ENCODE measurements around the gene P2RX7.

P2RX7 gene

GRCh38 chr12:121130866-121131373 lies 1.8 kb upstream of the P2RX7 start:
- no peak for DNase-seq (ENCODE audit: low read depth in 1 of 2, low spot score in 1 of 2)
- no peaks in the 10 kb centered on the region for H3K27me3 ChIP-seq (ENCODE audit: insufficient read depth, poor library complexity, severe bottlenecking)
- no peak overlapping the region for H3K4me3 ChIP-seq (replicated peaks; ENCODE audit: insufficient read depth, low read length)
- TF ChIP-seq, protein P1, sequence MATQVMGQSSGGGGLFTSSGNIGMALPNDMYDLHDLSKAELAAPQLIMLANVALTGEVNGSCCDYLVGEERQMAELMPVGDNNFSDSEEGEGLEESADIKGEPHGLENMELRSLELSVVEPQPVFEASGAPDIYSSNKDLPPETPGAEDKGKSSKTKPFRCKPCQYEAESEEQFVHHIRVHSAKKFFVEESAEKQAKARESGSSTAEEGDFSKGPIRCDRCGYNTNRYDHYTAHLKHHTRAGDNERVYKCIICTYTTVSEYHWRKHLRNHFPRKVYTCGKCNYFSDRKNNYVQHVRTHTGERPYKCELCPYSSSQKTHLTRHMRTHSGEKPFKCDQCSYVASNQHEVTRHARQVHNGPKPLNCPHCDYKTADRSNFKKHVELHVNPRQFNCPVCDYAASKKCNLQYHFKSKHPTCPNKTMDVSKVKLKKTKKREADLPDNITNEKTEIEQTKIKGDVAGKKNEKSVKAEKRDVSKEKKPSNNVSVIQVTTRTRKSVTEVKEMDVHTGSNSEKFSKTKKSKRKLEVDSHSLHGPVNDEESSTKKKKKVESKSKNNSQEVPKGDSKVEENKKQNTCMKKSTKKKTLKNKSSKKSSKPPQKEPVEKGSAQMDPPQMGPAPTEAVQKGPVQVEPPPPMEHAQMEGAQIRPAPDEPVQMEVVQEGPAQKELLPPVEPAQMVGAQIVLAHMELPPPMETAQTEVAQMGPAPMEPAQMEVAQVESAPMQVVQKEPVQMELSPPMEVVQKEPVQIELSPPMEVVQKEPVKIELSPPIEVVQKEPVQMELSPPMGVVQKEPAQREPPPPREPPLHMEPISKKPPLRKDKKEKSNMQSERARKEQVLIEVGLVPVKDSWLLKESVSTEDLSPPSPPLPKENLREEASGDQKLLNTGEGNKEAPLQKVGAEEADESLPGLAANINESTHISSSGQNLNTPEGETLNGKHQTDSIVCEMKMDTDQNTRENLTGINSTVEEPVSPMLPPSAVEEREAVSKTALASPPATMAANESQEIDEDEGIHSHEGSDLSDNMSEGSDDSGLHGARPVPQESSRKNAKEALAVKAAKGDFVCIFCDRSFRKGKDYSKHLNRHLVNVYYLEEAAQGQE (IDR thresholded peaks at IDR 0.05; ENCODE audit: insufficient replicate concordance, low read depth), result peak; percentile 15
- TF ChIP-seq POLR2AphosphoS5 (IDR thresholded peaks at IDR 0.05; ENCODE audit: low read depth), result no peak
- no peak overlapping the region for H3K27ac ChIP-seq (replicated peaks)

DNA sequence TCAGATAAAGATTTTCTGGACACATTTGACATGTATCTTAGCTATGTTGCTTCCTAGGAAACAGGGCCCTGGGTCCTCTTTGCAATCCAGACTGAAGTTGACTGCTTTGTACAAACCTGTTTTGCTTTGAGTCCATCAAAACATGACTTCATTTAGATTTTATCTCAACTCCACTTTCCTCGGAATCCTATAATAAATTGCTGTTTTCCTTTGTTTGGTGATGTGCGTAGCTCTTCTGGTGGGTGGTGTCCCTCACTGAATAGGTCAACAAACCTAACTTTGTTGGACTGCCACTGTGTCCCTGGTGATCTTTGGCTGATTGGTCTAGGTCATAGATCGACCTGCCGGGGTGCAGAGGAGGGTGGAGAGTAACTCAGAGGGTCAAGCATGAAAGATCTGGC lies 735 bp upstream of the P2RX7 start:
- no peaks in the 10 kb centered on the region for H3K27me3 ChIP-seq (ENCODE audit: insufficient read depth, poor library complexity, severe bottlenecking)
- TF ChIP-seq, protein P1 (IDR thresholded peaks at IDR 0.05; ENCODE audit: insufficient replicate concordance, low read depth), result no peak
- TF ChIP-seq POLR2AphosphoS5 (IDR thresholded peaks at IDR 0.05; ENCODE audit: low read depth) (no peak), GABPA (IDR thresholded peaks at IDR 0.05; ENCODE audit: low read depth) (no peak), CTCF (IDR thresholded peaks at IDR 0.05; ENCODE audit: insufficient read depth, low read length) (no peak), SPI1 (IDR thresholded peaks at IDR 0.05; ENCODE audit: borderline replicate concordance, low read depth) (no peak)
- H3K27ac ChIP-seq (replicated peaks), result no peak overlapping the region
- no peak overlapping the region for H3K4me3 ChIP-seq (replicated peaks; ENCODE audit: insufficient read depth, low read length)
- DNase-seq (ENCODE audit: low read depth in 1 of 2, low spot score in 1 of 2), result no peak

DNA sequence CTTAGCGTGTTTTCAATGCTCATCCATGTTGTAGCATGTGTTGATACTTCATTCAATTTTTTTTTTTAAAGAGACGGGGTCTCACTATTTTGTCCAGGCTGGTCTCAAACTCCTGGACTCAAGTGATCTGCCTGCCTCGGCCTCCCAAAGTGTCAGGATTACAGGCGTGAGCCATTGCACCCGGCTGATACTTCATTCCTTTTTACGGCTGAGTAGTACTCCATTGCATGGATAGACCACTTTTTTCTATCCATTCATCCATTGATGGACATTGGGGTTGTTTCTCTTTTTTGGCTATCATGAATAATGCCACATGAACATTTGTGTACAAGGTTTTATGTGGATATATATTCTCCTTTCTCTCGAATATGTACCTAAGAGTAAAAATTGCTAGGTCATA lies 1.2 kb downstream of the P2RX7 start:
- TF ChIP-seq SPI1 (IDR thresholded peaks at IDR 0.05; ENCODE audit: borderline replicate concordance, low read depth) (no peak), POLR2AphosphoS5 (IDR thresholded peaks at IDR 0.05; ENCODE audit: low read depth) (no peak), GABPA (IDR thresholded peaks at IDR 0.05; ENCODE audit: low read depth) (no peak), CTCF (IDR thresholded peaks at IDR 0.05; ENCODE audit: insufficient read depth, low read length) (no peak)
- TF ChIP-seq, protein P1 (IDR thresholded peaks at IDR 0.05; ENCODE audit: insufficient replicate concordance, low read depth), result no peak
- Histone ChIP-seq H3K27me3 (ENCODE audit: insufficient read depth, poor library complexity, severe bottlenecking) (no peaks in the 10 kb centered on the region), H3K27ac (replicated peaks) (no peak overlapping the region), H3K4me3 (replicated peaks; ENCODE audit: insufficient read depth, low read length) (peak overlapping the region; percentile 60)
- no peak for DNase-seq (ENCODE audit: low read depth in 1 of 2, low spot score in 1 of 2)

All from HL-60 (cell line).